ENCODE measurements around the gene ISM1. TPM values are rescaled to one million over a fixed set of nuclear protein-coding genes. Genes with fewer than 3 reads are reported as not detected.
A peak's percentile ranks its signal among the peaks of the same experiment; 100 is the strongest.

ISM1 gene
- total RNA-seq, 2 experiments from 2014 or later = 0.87 to 1.1 TPM

DNA sequence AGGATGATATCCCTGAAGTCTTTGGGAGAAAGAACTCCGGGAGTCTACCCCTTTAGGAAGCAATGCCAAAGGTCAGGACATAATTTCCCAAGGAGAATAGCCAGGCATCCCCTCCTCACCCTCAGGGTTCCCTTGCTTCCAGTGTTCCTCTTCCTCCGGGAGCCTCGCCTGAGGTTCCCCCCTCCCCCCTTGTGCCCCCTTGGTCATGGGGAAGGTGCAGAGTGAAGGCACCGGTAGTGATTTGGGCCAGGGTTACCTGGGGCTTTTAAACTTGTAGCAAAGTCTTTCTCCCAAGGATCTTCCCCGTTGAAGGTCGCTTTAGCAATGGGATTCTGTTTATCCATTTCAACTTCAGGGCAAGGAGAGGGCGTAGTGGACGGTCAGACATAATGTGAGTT is 1.2 kb downstream of the ISM1 start:
- POLR2A ChIA-PET = interaction anchor here (0.9 to 2.0 kb wide), 5 partner anchors 10 to 56 kb away, joined by 3 to 13 read pairs (median 4); no protein-coding TSS in a partner anchor
- peaks cover 0 to 4% of the 10 kb centered on the region in 2 experiments for H3K9me3 ChIP-seq (ENCODE audit: control insufficient read depth in 1 of 2, insufficient read depth in 1 of 2, low read length in 2 of 2)
- intact Hi-C loops (cut with DNase I, micrococcal nuclease) = no loop called here
- no peak for ATAC-seq (ENCODE audit: poor library complexity)
- Mint-ChIP-seq H3K4me1 (ENCODE audit: low read depth) (peaks cover 21% of the 10 kb centered on the region), H3K36me3 (ENCODE audit: low read depth) (no peaks in the 10 kb centered on the region), H3K27me3 (peaks cover 37% of the 10 kb centered on the region), H3K9me3 (no peaks in the 10 kb centered on the region), H3K27ac (peak overlapping the region; percentile 62), H3K4me3 (peak overlapping the region; percentile 91)
- H3K27ac ChIP-seq (ENCODE audit: low read depth in 1 of 2, low read length in 2 of 2) = no peak overlapping the region
- peaks cover 13 to 23% of the 10 kb centered on the region in 2 experiments for H3K27me3 ChIP-seq (ENCODE audit: control insufficient read depth in 1 of 2, insufficient read depth in 2 of 2, low read length in 2 of 2)
- DNase-seq = no peak
- CTCF ChIA-PET = no interaction called here
- peak overlapping the region; percentile 57 for H3K4me3 ChIP-seq (ENCODE audit: low read length)
- H3K36me3 ChIP-seq (ENCODE audit: insufficient read depth, low read length) = no peaks in the 10 kb centered on the region
- no peak for TF ChIP-seq CTCF (IDR thresholded peaks at IDR 0.05)
- H3K4me1 ChIP-seq (ENCODE audit: insufficient read depth, low read length) = peaks cover 29% of the 10 kb centered on the region

DNA sequence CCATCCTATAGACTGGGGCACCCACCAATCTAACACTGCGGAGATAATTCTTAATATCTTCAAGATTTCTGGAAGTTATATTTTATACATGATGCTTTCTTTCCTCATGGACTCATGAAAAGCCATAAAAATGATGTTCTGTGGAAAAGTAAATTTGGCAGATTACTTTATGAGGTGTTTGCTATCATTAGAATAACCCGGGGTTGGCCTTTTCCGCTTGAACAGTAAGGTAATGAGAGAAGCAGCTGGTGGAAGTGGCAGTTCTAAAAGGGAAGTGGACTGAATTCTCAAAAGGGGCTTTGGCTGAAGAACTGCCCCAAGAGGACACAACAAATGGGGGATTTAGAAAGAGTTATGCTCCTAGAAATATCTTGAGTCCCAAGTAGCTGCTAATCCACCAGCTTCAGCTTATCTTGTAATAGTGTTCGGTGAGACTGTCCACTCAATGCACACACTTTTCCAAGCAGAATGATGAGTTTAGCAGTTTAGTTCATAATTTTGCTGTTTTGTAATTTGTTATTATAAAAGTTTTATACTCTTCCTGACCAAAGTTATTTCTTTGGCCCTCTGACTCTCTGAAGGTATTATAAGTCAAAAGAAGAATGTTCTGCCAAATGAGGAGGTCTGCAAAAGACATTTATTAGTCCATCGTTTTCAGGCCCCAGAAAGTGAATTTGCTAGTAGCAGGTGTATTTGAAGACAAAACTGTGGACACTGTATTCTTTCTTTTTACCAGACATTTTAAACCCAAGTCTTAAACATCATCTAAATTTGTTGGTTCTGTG is 2.9 kb downstream of the ISM1 start:
- ATAC-seq (ENCODE audit: poor library complexity) (no peak), DNase-seq (no peak)
- H3K27ac ChIP-seq (ENCODE audit: low read depth in 1 of 2, low read length in 2 of 2) = no peak overlapping the region
- POLR2A ChIA-PET = no interaction called here
- no peaks in the 10 kb centered on the region for H3K9me3 Mint-ChIP-seq
- peaks cover 8 to 16% of the 10 kb centered on the region in 2 experiments for H3K27me3 ChIP-seq (ENCODE audit: control insufficient read depth in 1 of 2, insufficient read depth in 2 of 2, low read length in 2 of 2)
- H3K36me3 Mint-ChIP-seq (ENCODE audit: low read depth) = peaks cover 5% of the 10 kb centered on the region
- H3K4me3 ChIP-seq (ENCODE audit: low read length) = no peak overlapping the region
- no peak overlapping the region for H3K27ac Mint-ChIP-seq
- no peak for TF ChIP-seq CTCF (IDR thresholded peaks at IDR 0.05)
- peaks cover 27% of the 10 kb centered on the region for H3K4me1 Mint-ChIP-seq (ENCODE audit: low read depth)
- H3K4me3 Mint-ChIP-seq = peak overlapping the region; percentile 66
- peaks cover 0 to 4% of the 10 kb centered on the region in 2 experiments for H3K9me3 ChIP-seq (ENCODE audit: control insufficient read depth in 1 of 2, insufficient read depth in 1 of 2, low read length in 2 of 2)
- CTCF ChIA-PET = interaction anchor here (1.3 kb wide), 1 partner anchor 19 kb away, joined by 4 read pairs; no protein-coding TSS in a partner anchor
- H3K36me3 ChIP-seq (ENCODE audit: insufficient read depth, low read length) = no peaks in the 10 kb centered on the region
- peaks cover 21% of the 10 kb centered on the region for H3K27me3 Mint-ChIP-seq
- H3K4me1 ChIP-seq (ENCODE audit: insufficient read depth, low read length) = peaks cover 29% of the 10 kb centered on the region
- intact Hi-C loops (cut with DNase I, micrococcal nuclease) = no loop called here

DNA sequence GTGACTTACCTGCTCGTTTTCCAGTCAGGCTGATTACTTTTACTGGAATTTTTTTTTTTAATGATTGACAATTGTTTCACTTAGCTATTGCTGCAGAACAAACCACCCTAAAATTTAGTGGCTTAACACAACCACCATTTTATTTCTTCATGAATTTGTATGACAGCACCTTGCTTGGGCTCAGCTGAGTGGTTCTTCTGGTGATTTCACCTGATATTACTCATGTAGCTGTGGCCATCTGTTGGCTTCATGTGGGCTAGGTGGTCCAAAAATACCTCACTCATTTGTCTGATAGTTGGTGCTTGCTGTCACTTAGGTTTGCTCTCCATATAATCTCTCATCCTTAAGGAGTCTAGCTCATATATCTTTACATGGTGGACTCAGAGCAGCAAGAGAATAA is 5.3 kb downstream of the ISM1 start:
- H3K27me3 Mint-ChIP-seq = peaks cover 8% of the 10 kb centered on the region
- no peak for TF ChIP-seq CTCF (IDR thresholded peaks at IDR 0.05)
- H3K9me3 Mint-ChIP-seq = no peaks in the 10 kb centered on the region
- Histone ChIP-seq H3K9me3 (ENCODE audit: control insufficient read depth in 1 of 2, insufficient read depth in 1 of 2, low read length in 2 of 2) (no peaks in the 10 kb centered on the region), H3K27ac (ENCODE audit: low read depth in 1 of 2, low read length in 2 of 2) (no peak overlapping the region), H3K4me1 (ENCODE audit: insufficient read depth, low read length) (peaks cover 21% of the 10 kb centered on the region), H3K27me3 (ENCODE audit: control insufficient read depth in 1 of 2, insufficient read depth in 2 of 2, low read length in 2 of 2) (no peaks in the 10 kb centered on the region), H3K36me3 (ENCODE audit: insufficient read depth, low read length) (no peaks in the 10 kb centered on the region), H3K4me3 (ENCODE audit: low read length) (no peak overlapping the region)
- POLR2A ChIA-PET = no interaction called here
- peaks cover 39% of the 10 kb centered on the region for H3K4me1 Mint-ChIP-seq (ENCODE audit: low read depth)
- H3K27ac Mint-ChIP-seq = no peak overlapping the region
- DNase-seq (no peak), ATAC-seq (ENCODE audit: poor library complexity) (no peak)
- intact Hi-C loops (cut with DNase I, micrococcal nuclease) = no loop called here
- H3K36me3 Mint-ChIP-seq (ENCODE audit: low read depth) = peaks cover 5% of the 10 kb centered on the region
- CTCF ChIA-PET = interaction anchor here (0.7 kb wide), 1 partner anchor 22 kb away, joined by 3 read pairs; no protein-coding TSS in a partner anchor
- no peak overlapping the region for H3K4me3 Mint-ChIP-seq

All from CD4-positive, alpha-beta T cell (primary cell).